PFSK-1 (cell line): ENCODE data around the gene DCAF4L1.

Source experiments
- FOXP2 ChIP-seq: optimal IDR thresholded peaks from 2 replicates; pipeline ENCODE3; 2011; ENCODE audit warnings: borderline replicate concordance, control low read depth, inconsistent platforms; ENCODE audit not compliant: insufficient read depth; ENCODE audit errors: extremely low read length, extremely low read depth
- POLR2AphosphoS5 ChIP-seq: IDR thresholded peaks from 2 replicates; pipeline ENCODE4 v1.6.1; 2012; ENCODE audit warnings: low read depth, mild to moderate bottlenecking, control low read depth, low read length, moderate library complexity
- REST ChIP-seq, 2 experiments: IDR thresholded peaks; 2 replicates each; pipeline versions ENCODE4 v1.6.1 to v1.8.0; 2011 to 2012; ENCODE audit warnings: low read depth in 2 of 2, low read length in 2 of 2, control low read depth in 1 of 2, inconsistent platforms in 1 of 2, mild to moderate bottlenecking in 1 of 2, moderate library complexity in 1 of 2; ENCODE audit not compliant: insufficient read depth in 1 of 2
- SIN3A ChIP-seq: IDR thresholded peaks from 2 replicates; pipeline ENCODE4 v1.6.1; 2012; ENCODE audit warnings: mild to moderate bottlenecking, low read length, moderate library complexity, borderline replicate concordance; ENCODE audit not compliant: insufficient read depth
- TAF1 ChIP-seq: IDR thresholded peaks from 2 replicates; pipeline ENCODE4 v1.6.1; 2012; ENCODE audit warnings: low read length, control low read depth, borderline replicate concordance; ENCODE audit not compliant: insufficient read depth

GRCh38 chr4:41969671-41970070 lies 11.9 kb upstream of the DCAF4L1 start:
- TF ChIP-seq REST (IDR thresholded peaks at IDR 0.05; ENCODE audit: insufficient read depth in 1 of 2, low read depth in 2 of 2, low read length in 2 of 2), result no peak
- TF ChIP-seq SIN3A, result no peak
- no peak for TF ChIP-seq TAF1
- no peak for TF ChIP-seq POLR2AphosphoS5
- TF ChIP-seq FOXP2, result no peak
